ENCODE data around the gene VASH2.
"Not testable (repeated sequence)": the region's sequence is repeated elsewhere in the genome, so short reads cannot be mapped to it uniquely, and the experiment has no call there.

The VASH2 gene

DNA sequence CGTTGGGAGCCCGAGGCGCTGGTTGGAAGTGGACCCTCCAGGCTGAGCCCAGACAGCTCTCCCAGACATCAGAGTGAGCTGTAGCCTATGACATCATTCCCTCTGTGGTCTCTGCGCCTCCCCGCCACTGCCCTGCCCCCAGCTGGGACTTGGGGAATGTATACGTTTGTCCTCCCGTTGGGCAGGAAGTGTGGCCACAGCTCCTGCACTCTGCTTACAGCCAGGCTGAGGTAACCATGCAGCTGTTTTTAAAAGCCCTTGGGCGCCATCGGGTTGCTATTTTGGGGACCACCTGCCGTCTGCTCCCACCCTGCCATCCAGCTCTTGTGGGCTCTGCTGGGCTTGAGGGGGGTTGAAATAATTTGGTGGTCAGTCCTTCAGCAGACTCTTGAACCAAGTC lies 7.8 kb downstream of the VASH2 start:
- no peak for DNase-seq

DNA sequence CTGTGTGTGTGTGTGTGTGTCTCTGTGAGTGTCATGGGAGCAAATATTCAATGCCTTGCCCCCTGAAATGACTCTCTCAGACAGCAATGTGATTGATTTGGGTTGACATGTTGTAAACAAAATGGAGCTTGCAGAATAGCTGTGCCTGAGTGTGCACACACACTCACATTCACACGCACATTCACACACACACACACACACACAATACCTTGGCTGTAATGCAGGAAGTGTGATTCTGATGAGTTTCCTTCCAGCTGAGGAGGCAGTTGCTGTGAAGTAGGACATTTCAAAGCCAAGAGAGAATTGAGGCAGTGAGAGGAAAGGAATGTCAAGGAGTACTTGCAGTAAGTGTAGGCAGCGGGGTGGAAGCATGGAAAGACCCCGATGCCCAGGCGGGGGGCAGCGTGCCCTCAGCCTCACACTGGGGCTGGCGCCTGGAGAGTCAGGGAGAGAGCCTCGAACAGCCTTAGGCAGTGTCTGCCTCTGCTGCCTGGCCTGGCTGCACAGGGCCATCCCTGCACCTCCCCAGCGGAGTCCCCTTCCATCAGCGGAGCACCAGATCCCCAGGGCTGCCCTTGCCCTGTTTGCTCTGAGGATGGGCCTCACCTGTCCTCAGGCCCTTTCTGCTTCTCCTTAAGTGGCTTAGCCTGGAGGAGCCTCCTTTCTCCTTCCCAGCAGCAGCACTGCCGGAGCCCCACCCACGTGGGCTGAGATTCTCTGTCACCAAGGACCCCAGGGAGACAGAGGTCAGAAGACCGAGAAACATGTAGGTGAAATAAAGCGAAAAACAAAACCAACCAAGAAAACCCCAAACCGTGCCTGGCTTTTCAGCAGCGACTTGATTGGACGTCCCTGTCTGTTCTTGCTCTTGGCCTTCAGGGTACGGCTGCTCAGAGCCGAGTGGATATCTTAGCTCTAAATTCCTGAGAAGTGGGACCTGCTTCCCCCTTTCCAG lies 9.2 kb downstream of the VASH2 start:
- no peak for DNase-seq

DNA sequence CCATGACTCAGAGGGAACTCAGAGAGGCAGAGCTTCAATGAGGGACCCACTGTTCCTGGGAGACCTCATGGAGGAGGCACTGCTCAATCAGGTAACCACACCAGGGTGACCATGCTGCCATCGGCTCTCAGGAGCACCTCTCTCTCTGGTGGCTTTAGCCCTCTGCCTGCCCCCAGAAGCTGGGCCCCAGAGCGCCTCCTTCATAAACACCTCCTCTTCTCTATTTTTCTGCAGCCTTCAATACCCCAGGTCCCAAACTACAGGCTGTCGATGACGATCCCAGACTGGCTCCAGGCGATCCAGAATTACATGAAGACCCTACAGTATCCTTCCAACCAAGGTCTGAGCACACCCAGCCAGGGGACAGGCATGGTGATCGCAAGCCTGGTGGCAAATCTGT lies 10.6 kb downstream of the VASH2 start:
- DNase-seq: no peak

DNA sequence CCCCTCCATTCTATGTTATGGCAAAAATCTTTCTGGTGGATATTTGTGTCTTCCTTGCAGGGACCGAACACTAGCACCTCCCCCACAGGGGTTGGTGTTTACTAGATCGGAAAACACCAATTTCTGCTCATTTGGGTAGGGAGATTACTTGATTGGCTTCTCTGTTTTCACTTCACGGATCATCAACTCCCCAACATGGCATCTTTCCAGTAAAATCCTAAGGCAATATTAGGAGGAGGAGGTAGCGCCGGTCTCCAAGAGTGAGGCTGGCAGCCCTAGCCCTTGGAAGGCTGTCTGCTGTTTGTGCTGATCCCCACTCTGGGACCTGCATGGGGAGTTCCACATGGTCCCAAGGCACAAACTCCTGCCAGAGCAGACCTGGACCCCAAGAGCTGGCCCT lies 12.2 kb downstream of the VASH2 start:
- DNase-seq: no peak

DNA sequence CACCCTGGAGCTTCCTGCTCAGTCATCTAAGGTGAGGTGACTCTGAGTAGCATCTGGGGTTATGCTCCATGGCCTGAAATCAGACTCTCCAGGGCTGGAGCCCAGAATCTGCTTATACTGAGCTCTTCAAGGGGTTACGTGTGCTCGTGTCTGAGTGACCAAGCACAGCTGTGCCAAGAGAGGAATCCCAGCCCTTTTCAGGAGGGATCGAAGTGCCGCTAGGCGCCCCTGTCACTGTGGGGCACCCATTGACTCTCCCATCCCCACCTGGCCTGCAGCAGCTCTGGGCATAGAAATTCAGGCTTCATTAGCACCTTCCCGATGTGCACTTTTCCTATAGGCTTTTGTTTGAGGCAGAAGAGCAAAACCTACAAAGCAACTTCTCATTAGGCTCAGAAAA lies 13.8 kb downstream of the VASH2 start:
- no peak for DNase-seq

DNA sequence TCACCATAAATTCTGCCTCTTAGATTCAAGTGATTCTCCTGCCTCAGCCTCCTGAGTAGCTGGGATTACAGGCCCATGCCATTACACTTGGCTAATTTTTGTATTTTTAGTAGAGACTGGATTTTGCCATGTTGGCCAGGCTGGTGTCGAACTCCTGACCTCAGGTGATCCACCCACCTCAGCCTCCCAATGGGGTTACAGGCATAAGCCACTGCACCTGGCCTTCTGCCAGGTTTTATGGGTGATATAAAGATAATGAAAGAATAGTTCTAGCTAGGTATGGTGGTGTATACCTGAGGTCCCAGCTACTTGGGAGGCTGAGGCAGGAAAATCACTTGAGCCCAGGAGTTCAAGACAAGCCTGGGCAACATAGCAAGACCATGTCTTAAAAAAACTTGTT lies 14.7 kb downstream of the VASH2 start:
- not testable (repeated sequence) for DNase-seq

DNA sequence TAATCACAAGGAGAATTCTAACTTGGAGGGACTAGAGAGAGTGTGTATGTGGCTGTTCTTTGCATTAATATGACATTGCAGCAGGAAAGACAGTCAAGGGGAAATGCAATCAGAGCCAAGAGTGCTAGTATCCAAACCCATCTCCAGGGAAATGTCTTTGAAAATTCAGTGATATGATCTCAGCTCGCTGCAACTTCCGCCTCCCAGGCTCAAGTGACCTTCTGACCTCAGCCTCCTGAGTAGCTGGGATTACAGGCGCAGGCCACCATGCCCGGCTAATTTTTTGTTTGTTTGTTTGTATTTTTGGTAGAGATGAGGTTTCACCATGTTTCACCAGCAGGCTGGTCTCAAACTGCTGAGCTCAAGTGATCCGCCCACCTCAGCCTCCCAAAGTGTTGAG lies 16.3 kb downstream of the VASH2 start:
- DNase-seq: no peak

DNA sequence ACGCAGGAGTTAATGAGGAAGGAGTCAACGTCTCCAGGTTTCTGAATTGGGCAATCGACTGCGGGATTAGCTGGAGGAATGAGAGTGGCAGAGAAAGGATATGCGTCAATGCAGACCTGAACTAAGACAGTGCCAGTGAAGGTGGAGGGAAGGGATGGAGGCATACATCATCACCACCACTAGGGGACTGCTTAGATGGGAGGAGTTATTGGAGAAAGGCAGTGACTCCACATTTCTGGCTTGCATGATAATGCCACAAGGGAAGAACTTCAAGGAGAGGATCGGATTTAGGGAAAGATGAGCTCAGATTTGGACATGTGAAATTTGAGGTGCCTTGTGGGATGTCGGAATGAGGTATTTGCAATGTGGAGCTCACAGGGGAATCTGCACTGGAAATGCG lies 17.5 kb downstream of the VASH2 start:
- DNase-seq: peak; percentile 86

DNA sequence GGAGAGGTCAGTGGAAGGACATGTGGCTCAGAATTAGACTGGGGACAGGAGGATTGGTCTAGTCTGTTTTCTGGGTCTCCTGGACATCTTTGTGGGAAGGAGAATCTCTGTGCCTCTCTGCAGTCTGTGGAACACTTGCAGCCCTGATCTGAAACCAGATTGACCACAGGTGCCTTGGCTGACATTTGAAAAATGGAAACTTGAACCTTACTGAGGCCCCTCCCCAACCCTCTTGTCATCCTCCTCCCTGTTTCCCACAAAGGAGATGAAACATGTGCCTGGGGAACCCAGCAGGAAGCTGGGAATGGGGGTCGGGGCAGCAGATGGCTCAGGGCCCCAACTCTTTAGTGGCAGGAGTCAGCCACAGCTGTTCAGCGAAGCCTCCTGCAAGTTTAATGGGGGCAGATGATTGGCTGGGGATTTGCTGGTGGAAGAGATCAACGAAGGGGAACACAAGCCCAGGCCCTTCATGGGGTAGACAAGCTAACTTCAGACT lies 18.1 kb downstream of the VASH2 start:
- DNase-seq: peak; percentile 82

DNA sequence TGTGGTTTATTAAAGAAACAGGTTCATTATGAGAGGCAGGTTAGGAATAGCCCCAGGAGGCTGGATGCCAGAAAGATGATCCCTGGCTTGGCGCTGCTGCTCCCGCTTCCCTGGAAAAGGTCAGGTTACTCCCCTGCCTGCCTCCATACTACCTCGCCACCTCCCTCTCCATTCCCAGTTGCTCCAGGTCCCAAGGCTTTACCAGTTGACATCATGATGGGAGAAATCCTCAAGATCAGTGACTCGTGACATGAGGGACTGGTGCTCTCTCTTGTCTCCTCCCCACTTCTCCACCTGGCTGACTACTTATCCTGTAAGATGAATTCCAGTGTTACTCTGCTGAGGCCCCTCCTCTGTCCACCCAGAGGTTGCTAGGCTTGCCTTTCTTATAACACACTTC lies 19.7 kb downstream of the VASH2 start:
- no peak for DNase-seq

DNA sequence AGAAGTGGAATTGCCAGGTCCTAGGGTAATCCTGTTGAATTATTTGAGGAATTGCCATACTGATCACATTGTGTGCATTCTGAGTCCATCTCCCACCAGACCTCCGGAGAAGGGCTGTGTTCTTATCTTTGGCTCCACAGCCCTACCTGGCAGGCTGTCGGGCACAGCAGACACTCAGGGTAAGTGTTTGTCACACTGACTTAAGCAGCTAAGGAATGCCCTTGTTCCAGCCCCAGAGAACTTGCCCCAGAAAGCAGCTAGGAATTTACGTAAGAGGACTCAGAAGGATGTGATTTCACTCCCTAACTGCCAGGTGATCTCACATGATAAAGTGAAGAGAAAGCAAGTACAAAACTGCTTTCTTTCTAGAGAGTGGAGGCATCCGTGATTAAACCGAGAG lies 21.0 kb downstream of the VASH2 start:
- DNase-seq: no peak

DNA sequence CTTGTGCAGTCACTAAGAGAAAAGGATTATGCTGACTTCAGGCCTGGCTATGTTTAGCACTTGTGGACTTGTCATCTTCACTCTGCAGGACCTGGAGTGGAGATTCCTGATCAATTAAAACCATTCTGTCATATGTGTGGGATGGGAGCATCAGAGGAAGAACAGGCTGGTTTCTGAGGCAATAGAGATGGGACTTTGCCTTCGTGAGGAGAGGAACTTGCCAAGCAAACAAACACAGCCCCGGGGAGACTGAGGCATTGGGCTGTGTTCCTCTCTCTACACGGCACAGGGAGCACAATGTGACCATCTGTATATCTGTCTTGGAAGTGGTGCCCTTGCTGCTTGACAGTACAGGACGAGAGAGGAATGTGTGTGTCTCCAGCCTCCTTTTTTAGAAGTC lies 23.1 kb downstream of the VASH2 start:
- DNase-seq: no peak

DNA sequence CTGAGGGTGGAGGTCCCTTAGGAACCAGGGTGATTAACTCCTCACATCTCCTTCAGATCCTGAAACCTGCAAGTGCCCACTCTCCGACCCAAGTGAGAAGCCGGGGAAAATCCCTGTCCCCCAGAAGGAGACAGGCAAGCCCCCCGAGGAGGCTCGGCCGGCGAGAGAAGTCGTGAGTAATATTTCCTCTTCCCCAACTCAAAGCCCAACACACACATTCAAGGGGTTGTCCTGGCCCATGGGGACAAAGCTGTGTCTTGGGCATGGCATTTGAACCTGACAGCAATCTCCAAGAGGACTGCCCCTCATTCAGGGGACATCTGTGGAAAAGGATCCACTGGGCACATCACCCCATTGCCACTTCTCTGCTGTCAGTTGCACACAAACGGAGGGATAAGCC lies 23.6 kb downstream of the VASH2 start:
- no peak for DNase-seq

DNA sequence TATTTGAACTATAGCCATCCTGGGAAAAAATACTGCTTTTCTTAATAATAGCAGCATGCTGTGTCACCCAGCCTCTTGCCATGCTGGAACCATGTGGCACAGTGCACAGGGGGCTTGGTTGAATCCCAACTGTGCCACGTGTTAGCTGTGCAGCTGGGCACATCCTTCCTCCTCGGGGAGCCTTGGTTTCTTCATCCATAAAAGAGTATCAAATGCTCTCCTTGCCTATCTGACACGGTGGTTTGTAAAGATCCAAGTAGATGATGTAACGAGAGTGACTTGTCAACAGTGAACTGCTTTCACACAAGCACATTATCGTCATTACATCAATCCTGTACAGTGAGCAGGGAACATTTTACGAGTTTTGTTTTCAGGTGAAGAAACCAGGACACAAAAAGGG lies 24.4 kb downstream of the VASH2 start:
- no peak for DNase-seq

DNA sequence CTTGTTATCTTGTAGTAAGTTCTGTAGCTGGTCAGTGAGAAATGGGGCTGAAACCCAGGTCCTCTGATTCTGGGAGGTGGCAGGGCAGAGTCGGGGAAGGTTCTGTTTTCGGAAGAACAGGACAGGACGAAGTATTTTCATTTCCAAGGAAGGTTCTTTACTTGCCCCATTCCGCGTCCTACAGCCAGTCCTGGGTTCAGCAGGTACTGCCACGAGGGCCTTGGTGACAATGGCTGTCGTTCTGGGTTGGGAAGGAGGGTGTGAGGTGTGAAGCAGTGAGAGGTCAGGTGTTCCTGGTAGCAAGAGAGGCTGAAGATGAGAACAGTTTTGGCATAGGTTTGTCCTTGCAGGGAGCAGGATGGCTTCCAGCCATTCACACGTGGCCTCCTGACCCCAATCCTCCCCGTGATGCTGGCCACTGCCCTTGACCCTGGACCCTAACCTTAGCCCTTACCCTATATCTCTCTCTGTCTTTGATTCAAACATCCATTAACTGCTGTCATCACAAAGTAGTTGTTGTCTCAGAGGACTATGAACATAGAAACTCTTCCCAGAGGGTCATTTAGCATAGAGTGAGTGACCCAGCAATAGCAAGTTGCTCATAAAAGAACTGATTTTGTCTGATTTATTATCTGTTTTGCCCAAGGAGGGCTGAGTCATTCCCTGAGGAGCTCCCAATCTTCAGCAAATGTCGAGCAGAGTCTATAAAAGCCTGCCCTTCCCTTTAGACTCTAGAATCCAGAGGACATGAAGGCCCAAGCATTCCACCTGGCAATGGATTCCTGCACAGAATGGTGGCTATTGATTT lies 25.0 kb downstream of the VASH2 start:
- no peak for DNase-seq

DNA sequence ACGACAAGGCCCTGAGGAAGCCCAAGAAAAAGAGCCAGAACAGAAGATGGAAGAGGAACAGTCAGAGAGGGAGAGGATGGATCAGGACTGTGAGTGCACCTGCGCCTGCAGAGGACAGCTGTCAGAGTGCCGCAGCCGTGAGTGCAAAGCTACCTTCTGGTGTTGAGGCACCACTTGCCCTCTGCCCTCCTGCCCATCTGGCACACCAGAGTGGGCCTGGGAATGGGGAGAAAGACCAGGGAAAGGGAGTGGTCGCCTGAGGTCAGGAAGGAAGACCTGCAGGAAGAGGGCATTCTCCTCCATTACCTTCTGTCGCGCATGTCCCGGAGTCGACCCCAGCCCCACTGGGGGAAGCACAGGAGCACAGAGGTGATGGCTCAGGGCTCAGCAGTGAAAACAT lies 26.2 kb downstream of the VASH2 start:
- peak; percentile 18 for DNase-seq

DNA sequence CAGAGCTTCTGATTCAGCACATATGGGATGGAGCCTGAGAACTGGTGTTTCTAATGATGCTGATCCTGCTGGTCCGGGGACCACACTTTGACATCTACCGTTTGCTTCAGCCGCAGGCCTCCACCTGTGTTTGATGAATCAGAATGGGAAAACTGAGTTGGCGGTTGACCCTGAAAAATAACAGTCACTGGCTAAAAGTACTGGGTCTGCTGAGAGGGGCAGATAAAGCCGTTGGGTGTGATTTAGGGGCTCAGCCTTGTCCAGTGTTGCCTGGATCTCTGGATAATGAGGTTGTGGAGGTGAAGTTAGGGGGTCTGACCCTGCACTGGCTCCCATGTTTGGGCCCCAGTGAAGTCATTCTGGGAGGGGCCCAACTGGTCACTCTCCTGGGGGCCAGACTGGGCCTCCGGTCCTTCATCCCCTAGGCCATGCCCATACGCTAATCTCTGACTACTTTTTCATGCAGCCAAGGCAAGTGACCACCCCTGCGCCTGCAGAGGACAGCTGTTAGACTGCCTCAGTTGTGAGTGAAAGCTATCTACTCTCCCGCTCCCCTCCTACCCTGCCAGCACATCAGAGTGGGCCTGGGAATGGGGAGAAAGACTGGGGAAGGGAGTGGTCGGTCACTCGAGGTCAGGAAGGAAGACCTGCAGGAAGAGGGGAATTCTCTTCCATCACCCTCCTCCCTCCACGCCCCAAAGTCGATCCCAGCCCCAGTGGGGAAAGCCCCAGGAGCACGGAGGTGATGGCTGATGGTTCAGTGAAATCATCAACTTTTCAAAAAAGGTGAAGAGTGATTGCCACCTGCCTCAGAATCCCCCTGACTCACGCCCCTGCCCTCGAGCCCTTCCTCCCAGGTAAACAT lies 27.7 kb downstream of the VASH2 start:
- DNase-seq: no peak

DNA sequence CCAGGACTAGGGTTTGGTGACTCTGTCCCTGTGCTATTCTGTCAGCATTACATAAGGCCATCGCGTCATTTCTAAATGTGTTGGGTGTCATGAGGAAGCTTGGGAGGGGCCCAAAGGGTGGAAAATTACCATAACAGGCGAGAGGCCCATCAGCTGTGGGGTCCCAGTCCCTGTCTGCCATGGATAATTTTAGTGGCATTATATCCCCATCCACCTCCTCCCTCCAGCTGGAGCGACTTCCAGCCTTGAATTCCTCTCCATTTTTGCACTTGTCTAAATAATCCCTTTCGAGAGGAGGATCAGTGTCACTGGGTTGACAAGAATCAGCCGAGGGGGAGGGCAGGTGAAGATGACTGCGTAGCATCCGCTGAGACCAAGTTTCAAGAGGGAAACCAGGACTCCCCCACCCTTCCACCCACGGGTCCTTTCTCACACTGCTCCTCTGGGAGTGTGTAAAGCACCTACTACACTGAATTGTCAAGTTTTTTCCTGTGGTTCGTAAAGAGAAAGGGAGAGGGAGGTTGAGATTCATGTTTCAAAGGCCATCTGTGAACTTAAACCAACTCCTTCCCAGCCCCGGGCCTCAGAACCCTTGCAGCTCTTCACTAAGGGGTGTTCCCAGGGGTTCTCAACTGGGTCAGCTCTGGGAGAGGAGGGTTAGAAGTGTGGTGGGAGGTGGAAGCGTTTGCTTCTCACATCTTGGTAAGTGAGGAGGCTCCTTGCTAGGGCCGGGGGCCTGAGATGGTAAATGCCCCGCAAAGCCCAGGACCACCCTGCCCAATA lies 29.2 kb downstream of the VASH2 start:
- peak; percentile 66 for DNase-seq

DNA sequence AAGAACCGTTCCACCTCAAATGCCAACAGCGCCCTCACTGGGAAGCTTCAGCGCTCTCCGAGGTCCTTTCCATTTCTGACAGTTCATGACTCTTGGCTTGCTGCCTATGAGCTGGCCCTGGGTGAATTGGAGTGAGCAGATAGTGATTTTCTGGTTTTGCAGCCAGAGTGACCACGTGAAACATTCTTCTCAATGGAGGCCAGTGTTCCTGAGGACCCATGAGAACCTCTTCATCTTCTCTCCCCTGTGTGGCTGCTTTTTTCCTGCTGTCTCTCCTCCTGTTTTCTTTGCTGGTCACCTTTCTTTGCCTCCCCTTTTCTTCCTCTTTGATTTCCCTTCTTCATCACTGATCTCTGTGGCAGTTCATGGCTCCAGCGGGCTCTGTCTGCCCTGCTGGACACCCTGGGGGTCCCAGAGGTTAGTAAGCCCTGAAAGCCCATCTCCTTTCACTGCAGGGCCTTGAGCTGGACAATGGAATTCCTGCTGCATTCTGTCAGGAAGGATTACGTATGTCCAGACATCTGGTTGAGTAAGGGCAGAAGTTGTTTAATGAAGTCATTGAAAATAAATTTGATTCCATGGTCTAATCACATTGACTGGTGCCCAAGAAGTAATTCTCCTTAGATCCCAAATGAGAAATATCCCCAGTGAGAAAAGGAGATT lies 29.9 kb downstream of the VASH2 start:
- peak; percentile 23 for DNase-seq

DNA sequence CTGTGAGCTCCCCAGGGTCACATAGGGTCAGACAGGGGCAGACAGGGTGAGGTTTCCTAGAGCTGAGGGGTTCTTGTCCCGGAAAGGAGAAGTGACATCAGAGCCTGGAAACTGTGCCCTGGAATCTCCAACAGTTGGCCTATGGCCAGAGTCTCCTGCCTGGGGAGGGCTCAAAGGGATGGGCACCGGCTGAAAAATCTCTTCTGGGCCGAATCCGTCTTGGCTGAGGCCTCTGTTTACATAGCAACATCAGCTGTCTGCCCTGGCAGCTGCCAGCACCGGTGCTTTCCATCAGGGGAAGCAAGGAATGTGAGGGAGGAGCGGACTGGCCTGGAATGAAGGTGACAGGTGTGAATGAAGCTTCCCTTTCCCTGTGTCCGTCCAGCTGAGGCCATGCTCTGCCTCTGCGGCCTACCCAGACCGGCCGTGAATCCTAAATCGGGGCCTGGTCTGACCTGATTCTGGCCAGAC lies 30.7 kb downstream of the VASH2 start:
- DNase-seq: peak; percentile 59

DNA sequence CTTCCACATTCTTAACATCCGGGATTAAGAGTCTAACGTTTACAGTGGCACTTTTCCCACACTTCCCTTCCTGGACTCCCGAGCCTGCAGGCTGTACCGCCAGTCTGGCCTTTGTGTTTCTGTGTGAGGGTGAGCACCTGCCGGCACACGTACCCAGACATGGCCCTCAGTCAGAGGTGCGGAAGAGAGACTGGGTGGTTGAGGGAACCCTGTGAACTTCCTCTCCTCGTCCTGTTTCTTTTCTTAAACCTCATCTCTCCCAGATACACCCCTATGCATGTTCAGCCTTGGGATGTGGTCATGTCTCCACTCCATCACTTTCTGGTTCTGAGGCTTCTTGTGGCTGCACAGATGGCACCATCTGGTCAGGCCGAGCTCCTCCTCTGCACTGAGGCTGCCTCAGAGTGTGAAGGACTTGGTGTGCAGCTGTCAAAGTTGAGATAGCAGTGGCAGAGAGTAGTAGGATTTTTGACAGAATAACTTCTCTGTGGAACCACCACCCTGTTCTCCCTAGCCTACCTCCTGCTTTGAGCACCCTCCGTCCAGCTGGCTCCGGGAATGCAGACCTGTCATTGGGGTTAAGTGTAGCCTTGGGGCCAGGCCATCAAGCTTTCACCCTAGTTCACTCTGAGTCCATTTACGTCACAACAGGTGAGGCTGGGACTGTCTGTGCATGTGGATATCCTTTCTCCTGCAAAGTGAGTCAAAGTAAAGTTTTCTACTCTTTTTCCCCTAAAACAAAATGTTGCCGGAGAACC lies 31.4 kb downstream of the VASH2 start:
- DNase-seq: peak; percentile 84
